ENCODE data around the gene HDGFL2.

The HDGFL2 gene

DNA sequence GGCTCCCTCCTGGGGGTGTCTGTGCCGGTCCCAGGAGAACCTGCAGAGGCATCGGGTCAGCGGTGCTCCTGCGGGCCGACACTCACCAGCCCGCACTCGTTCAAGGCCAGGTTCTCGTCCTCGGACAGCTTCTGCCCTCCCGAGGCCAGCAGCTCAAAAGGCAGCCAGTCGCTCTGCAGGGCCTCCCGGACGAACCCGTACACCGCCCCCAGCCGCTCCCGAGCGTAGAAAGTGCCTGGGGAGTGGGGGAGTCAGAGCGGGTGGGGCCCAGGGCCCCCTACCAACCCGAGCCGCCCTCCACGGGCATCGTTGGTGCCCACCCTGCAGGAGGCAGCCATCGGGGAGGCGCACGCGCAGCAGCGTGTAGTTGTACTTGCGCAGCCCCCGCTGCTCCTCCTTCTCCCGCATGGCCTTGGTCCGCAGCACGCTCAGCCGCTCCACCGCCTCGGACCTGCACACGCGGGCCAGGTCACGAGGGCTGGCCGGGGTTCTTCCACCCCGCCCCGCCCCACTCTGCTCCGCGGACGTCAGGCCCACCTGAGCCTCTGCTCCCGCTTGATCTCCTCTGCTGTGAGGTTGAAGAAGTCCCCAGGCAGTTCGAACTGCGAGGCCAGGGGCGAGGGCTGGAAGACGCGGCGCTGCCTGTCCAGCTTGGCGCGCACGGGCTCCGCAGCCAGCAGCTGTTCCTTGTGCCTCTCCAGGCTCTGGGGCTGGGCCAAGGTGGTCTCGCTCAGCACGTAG is 26.0 kb upstream of the HDGFL2 start:
- no peak for DNase-seq

- no peak for DNase-seq
These were observed 25.3 kb upstream of the HDGFL2 start for GRCh38 chr19:4446704-4447200.

DNA sequence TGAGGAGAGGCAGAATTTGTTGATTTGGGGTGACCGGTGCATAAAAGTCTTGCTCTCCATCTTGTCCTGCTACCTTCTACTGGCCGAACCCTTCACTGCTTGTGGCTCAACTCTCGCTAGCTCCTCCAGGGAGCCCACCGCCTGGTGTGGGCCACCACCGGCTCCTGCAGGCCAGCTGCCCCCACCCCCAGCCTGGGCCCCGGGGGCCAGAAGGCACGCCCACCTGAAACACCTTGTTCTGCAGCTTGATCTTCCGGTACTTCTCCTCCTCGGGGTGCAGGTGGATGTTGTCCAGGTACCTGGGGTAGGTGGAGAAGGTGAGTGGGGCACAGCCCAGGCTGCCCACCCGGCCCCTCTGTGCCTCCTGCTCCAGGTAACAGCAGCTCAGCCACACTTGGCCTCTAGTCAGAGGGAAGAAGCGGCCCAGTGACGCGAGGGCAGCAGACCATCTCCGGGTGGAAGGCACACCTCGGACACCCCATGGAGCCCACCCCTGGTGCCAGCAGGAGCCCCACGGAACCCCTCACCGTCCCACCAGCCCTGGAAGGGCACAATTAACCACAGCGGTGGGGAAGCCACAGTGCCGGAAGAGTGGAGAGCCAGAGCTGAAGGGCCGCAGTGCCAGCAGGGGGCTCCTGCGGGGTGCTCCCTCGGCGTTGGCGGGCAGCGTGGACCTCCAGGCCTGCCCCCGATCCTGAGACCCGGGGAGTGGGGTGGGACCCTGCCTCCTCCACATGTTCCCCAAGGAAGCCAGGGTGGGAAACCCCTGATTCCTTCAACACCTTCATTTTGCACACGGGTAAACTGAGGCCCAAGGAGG is 24.6 kb upstream of the HDGFL2 start:
- DNase-seq, result no peak

DNA sequence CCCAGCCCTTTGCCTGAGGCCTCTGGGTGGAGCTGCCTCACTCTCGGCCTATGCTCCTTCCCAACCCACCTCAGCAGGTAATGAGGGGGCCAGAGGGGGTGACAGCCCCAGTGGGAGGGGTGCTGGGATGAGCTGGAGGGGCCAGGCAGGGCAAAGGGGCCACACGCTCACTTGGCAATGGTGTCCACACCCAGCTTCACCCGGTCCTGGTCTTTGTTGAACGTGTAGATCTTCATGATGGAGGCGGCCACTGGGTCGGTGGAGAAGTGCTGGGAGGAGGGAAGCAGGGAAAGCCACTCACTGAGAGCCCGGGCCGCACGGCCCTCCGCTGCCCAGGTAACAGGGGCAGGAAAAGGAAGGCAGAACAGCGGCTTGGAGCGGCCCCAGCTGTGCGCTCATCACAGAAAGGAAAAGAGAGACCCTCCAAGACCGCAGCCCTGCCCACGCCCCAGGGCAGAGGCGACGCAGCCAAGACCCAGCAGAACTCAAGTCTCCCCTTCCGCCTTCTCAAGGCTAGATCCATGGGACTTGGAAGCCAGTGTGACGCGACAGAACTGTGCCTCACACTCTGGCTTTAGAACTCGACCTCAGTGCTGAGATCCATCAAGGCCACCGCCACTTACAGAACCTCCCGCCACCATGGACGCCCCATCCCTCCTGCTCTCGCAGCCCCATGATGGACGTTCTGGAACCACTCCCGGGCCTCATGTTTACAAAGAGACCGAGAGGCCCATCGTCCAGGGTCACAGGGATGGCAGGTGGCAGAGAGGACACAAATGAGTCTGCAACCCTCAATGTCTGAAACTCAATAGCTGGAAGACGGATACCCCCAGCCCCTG is 23.7 kb upstream of the HDGFL2 start:
- no peak for DNase-seq

GRCh38 chr19:4449022-4449638 is 23.0 kb upstream of the HDGFL2 start:
- DNase-seq, result no peak

DNA sequence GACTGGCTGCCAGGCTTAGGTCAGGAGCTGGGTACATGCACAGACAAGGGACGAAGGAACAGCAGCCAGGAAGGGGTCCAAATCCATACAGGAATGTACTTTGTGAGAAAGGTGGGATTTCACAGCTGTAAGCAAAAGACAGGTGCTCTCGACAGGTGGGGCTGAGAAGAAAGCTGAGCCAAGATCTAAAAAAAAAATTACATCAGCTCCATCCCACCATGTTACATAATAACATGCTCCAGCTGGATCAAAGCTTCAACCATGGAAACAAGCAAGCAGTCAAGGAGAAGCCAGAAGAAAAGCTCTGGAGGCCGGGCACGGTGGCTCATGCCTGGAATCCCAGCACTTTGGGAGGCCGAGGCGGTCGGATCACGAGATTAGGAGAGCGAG is 22.5 kb upstream of the HDGFL2 start:
- DNase-seq, result no peak

DNA sequence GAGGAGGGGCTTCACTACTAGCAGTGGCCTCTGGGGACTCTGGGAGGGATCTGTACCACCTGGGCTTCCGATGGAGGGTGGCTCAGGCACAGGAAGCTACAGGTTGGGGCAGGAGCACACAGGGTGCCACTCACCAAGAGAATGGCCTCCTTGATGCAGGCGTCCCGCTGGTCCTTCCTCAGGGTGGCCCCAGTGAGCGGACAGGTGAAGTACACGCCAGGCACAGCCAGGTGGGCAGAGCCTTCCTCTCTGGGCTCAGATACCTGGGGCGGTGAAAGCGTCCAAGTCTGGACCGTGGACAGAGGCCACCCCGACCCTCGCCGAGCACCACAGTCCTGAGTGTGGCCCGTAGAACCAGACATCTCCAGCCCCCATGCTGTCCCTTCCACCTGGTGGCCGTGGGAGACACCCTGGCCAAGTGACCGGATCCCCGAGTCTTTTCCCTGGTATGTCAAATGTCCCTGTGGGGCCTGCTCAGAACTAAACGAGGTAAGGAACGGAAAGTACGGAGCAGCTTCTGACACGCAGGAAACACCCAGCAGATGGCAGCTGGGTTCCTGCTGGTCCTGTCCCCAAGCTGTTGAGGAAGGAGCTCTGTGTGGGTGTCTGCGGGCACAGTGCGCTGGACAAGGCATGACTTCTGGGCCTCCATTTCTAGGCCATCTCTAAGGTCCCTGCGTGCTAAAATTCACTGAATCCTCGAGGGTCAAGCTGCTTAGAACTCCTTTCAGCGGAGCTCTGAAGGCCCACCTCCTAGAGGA is 19.7 kb upstream of the HDGFL2 start:
- no peak for DNase-seq

DNA sequence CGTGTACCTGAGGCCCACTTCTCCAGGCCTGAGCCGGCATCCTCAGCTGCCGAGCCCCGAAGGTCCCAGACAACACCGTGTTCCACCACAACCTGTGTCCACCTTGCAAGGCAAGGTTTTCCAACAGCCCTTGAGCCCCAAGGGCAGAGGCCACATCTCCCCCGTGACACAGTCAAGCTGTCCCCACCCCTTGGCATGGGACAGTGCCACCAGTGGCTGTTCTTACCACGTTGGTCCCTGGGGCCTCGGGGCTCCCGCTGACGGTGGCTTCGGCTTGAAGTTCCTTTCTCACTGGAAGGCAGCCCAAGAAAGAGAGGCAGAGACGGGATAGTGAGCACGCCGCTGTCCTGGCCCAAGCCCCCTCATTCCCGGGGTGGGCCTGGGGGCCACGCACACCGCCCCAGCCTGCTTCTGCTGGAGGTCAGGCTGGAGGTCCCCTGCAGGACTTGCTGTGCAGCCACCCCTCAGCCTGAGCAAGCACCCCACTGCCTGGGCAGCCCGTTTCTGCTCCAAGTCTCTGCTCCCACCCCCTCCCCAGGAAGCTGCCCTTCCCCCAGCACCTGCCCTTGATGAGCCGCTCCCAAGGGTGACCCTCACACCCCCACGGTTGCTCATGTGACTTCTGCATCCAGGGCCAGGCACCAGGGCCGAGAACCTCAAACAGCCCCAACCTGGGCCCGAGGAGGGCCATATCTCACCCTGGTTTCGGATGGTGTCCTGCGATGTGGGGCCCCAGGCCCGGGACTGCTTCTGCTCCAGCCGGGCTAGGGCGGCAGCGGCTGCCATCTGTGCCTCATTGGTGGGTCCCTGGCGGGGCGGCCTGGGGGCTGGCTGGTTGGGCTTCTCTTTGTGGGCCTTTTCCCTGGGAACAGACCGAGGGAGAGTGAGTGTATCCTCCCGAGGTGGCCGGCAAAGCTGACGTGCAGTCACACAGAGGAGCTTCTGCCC is 18.6 kb upstream of the HDGFL2 start:
- DNase-seq, result no peak

DNA sequence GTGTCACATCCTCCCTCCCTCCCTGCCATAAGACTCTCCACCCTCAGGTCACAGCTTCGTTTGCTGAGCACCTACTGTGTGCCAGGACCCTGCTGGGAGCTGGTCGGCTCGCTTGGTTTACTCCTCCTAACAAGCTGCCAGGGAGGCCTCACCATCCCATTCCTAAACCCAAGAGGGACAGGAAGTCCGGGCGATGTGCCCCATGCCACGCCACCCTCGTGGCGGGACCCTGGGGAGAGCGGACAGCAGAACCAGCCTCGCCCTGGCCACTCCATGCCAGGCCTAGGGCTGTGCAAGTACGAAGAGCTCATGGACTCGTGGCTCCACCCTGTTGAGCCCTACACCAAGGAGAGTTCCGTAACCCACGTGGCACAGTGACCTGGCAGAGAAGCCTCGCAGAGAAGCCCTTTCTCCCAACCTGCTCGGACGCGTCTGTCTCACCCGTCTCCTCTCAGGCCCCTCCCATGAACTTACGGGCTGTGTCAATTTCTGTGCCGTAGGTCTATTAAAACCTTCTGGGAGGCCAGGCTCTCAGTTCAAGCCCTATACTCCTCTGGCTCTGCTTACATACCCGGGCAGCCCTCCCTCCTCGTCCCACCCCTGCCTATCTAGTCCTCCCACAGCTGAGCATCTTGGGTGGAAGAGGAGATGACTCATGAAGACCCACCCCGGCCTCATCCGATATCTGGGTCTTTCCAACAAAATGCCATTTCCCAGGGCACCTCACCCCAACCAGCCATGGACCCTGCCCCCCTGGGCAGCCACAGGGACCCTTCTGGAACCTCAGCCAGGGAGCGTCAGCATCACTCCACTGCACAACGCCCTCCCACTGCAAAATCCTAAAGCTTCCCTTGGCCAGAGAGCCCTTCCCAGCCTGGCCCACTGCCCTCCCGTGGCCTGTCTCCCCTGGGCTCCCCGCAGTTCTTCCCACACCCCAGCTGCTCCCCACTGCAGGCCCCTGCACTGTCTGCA is 17.1 kb upstream of the HDGFL2 start:
- DNase-seq, result no peak

DNA sequence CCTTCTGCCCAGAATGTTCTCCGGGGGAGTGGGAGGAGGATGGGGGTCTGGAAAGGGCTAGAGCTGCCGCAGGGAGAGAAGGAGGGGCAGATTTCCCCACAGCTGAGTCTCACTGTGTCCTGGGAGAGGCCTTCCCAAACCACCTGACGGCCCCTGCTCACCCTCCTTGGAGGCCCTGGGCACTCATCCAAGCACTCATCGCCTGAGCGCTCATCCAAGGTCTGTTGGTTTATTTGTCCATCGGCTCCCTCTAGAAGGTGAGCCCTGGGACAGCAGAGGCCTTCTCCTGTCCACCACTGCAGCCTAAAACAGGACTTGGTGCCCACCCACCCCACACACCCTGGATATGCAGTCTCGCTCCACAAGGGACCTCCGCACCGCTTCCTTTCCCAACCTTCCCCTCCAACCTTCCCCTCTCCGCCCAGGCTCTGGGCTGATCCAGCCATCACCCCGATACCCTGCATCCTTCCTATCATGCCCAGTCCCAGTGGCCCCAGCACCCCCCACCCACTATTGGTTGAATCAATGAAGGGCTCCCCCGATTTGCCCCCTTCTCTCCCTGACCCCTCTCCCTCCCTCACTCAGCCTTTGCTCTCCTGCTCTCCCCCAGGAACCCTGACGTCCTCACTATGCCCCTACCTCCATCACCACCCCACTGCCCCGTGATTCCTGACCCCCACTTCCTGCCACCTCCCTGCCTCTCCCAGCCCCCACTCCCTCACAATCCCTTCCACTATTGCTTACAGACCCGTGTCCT is 16.2 kb upstream of the HDGFL2 start:
- no peak for DNase-seq

DNA sequence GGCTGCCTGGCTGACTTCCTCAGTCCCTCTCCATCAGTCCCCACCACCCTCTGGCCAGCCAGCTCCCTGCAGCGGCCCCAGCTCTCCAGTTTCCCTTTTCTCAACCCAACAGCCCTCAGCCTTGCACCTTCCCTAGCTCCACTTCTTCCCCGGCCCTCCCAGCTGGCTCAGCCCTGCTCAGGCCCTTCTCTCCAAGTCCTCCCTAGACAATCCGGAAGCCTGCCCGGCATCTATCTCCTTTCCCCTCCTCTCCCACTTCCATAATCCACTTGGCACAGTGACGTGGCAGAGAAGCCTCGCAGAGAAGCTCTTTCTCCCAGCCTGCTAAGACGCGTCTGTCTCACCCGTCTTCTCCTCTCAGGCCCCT is 15.6 kb upstream of the HDGFL2 start:
- DNase-seq, result no peak

DNA sequence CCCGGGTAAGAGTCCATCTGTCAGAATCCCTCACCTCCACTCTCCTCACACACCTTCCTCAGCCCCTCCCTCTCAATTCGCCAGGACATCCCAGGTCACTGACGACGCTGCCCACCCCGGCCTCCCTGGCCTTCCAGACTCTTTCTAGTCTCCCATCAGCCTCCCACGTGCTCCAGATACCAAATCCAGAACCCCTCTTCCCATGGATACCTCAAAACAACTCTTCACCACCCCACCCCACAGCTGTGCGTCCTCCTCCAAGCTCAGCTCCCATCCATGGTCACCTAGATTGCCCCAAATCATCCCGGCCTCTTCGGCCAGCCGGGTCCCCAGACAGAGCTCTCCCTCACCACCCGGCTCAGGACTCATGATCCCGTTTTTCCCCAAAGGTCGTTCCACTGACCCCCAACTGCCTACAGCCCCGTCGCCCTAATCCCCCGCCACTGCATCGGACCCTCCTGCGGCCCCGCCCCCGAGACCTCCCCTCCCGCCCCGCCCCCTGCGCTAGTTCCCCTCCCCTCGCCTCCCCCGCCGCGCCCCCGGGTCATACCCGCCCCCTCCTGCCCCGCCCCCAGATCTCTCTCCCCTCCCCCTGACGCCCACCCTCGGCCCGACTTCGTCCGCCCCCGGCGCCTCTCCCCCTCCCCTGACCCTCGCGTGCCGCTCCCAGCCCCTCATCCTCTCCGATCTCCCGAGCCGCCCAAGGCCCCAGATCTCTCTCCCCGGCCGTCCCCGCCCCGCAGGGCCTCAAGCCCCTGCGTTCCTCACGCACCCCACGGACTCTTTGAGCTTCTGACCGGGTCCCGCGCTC is 15.0 kb upstream of the HDGFL2 start:
- DNase-seq, result peak; percentile 45 to 53

DNA sequence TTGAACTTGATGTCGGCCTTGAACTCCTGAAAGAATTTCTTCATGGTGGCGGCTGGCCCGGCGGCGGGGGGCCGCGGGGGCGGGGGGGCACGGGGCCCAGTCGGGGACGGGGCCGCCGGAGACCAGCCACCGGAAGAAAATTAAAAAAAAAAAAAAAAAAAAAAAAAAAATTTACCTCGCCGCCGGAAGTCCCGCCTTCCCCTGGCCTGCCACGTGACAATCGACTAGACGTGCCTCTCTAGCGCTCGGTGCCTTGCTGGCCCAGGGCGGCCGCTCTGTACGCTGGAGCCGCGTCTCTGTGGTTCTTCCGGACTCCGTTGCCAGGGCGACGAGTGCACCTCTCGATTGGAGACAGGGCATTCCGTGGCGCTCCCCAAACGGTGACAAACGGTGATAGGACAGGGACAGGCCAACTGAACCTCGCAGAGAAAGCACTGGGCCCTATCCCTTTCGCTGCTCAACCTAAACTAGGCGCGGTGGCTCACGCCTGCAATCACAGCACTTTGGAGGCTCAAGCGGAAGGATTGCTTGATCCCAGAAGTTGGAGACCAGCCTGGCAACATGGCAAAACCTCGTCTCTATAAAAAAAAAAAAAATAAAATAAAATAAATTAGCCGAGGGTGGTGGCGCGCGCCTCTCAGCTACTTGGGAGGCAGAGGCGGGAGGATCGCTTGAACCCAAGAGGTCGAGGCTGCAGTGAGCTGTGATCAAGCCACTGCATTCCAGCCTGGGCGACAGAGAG is 14.3 kb upstream of the HDGFL2 start, which contains the start of gene UBXN6:
TSS of gene UBXN6 (minus strand) at position 141 of the 742 bp plus-strand sequence. CDS start at position 44, 97 bp downstream.
- peak; percentile 97 for DNase-seq

GRCh38 chr19:4464815-4465581 is 7.1 kb upstream of the HDGFL2 start:
- DNase-seq, result no peak

GRCh38 chr19:4467835-4468234 is 4.3 kb upstream of the HDGFL2 start:
- DNase-seq, result no peak
